IMR-90 (cell line): ENCODE data around the gene MGRN1. TPM values are rescaled to one million over a fixed set of nuclear protein-coding genes. Genes with fewer than 3 reads are reported as not detected.
A peak's percentile ranks its signal among the peaks of the same experiment; 100 is the strongest.

Experiments used
- ATAC-seq: fragments of 200-7000 bp; cut with Tn5 transposase; 2 replicates; pipeline ENCODE4 v1.9.1; 2020; ENCODE audit warnings: low read depth, mild to moderate bottlenecking, moderate library complexity
- BruUV-seq: library from RNA; stranded (reverse); fragments of 400-500 nt; replicated peaks from 2 replicates; lab custom pipeline; 2021; lab: Mats Ljungman, UMichigan
- CTCF ChIA-PET: fragments of 300-600 bp; formaldehyde crosslinking; extraction: SDS; loops from one replicate; lab custom pipeline; 2021; ENCODE audit warnings: antibody characterized with exemption; lab: Yijun Ruan, JAX
- POLR2A ChIA-PET: fragments of 300-600 bp; sonication (Branson Sonifier 250); formaldehyde crosslinking; loops from one replicate; lab custom pipeline; 2022; ENCODE audit warnings: antibody characterized with exemption; ENCODE audit not compliant: unreplicated experiment; lab: Charles Lee
- DNase-seq: peaks from one replicate; pipeline ENCODE4 v3.0.0; 2013
- H2AFZ ChIP-seq: replicated peaks from 2 replicates; pipeline ENCODE3; 2013; ENCODE audit warnings: low read length, mild to moderate bottlenecking; ENCODE audit not compliant: poor library complexity
- H2AK5ac ChIP-seq: 2 replicates; pipeline ENCODE4 v1.6.1; 2013; ENCODE audit warnings: low read depth, low read length, inconsistent platforms
- H2AK9ac ChIP-seq: replicated peaks from 2 replicates; pipeline ENCODE3; 2013; ENCODE audit warnings: mild to moderate bottlenecking, low read depth, low read length, moderate library complexity; ENCODE audit not compliant: poor library complexity
- H2BK120ac ChIP-seq: 2 replicates; pipeline ENCODE4 v1.6.1; 2013; ENCODE audit warnings: low read depth, low read length, inconsistent platforms
- H2BK15ac ChIP-seq: 3 replicates; pipeline ENCODE4 v1.6.1; 2013; ENCODE audit warnings: low read depth, low read length, inconsistent platforms
- H2BK20ac ChIP-seq: 2 replicates; pipeline ENCODE4 v1.6.1; 2013; ENCODE audit warnings: low read depth, mild to moderate bottlenecking, inconsistent platforms, low read length, moderate library complexity
- H2BK5ac ChIP-seq: 2 replicates; pipeline ENCODE4 v1.6.1; 2013; ENCODE audit warnings: mild to moderate bottlenecking, low read depth, low read length, inconsistent platforms; ENCODE audit not compliant: poor library complexity, severe bottlenecking
- H3K14ac ChIP-seq: replicated peaks from 2 replicates; pipeline ENCODE4 v1.6.1; 2013; ENCODE audit warnings: low read depth, low read length, inconsistent platforms
- H3K18ac ChIP-seq: 2 replicates; pipeline ENCODE4 v1.6.1; 2013; ENCODE audit warnings: low read depth, low read length, control low read depth
- H3K23ac ChIP-seq: 2 replicates; pipeline ENCODE4 v1.6.1; 2013; ENCODE audit warnings: low read depth, low read length, inconsistent platforms
- H3K27ac ChIP-seq: 2 replicates; pipeline ENCODE4 v1.5.1; 2013; ENCODE audit warnings: mild to moderate bottlenecking, control low read depth, low read length; ENCODE audit not compliant: insufficient read depth
- H3K27me3 ChIP-seq: 2 replicates; pipeline ENCODE4 v1.6.1; 2013; ENCODE audit warnings: low read length; ENCODE audit not compliant: control insufficient read depth, insufficient read depth
- H3K36me3 ChIP-seq: 2 replicates; pipeline ENCODE4 v1.6.1; 2013; ENCODE audit warnings: low read length, mixed read lengths; ENCODE audit not compliant: control insufficient read depth, insufficient read depth
- H3K4ac ChIP-seq: 2 replicates; pipeline ENCODE4 v1.6.1; 2013; ENCODE audit warnings: low read depth, low read length, inconsistent platforms
- H3K4me1 ChIP-seq: 2 replicates; pipeline ENCODE4 v1.6.1; 2013; ENCODE audit warnings: low read length, mixed read lengths; ENCODE audit not compliant: control insufficient read depth, insufficient read depth
- H3K4me2 ChIP-seq: 2 replicates; pipeline ENCODE4 v1.6.1; 2013; ENCODE audit warnings: low read depth, mild to moderate bottlenecking, control low read depth, low read length, moderate library complexity
- H3K4me3 ChIP-seq: 2 replicates; pipeline ENCODE4 v1.5.1; 2013; ENCODE audit warnings: low read depth, mild to moderate bottlenecking, control low read depth, low read length, moderate library complexity; ENCODE audit not compliant: insufficient read depth
- H3K56ac ChIP-seq: 2 replicates; pipeline ENCODE4 v1.6.1; 2013; ENCODE audit warnings: low read length, inconsistent platforms; ENCODE audit not compliant: insufficient read depth; ENCODE audit errors: extremely low read depth
- H3K79me1 ChIP-seq, 2 experiments: 2 replicates each; pipeline ENCODE4 v1.6.1; 2013; ENCODE audit warnings: low read length in 2 of 2, inconsistent platforms in 1 of 2, low read depth in 1 of 2
- H3K9ac ChIP-seq: 2 replicates; pipeline ENCODE4 v1.6.1; 2013; ENCODE audit warnings: low read depth, low read length, control low read depth
- H3K9me1 ChIP-seq: 2 replicates; pipeline ENCODE4 v1.6.1; 2013; ENCODE audit warnings: low read length, inconsistent platforms; ENCODE audit not compliant: insufficient read depth
- H3K9me3 ChIP-seq: 2 replicates; pipeline ENCODE4 v1.6.1; 2013; ENCODE audit warnings: low read length; ENCODE audit not compliant: control insufficient read depth, insufficient read depth
- H4K20me1 ChIP-seq: 2 replicates; pipeline ENCODE4 v1.6.1; 2013; ENCODE audit warnings: low read length, inconsistent platforms; ENCODE audit not compliant: insufficient read depth
- H4K5ac ChIP-seq: 2 replicates; pipeline ENCODE4 v1.6.1; 2013; ENCODE audit warnings: mild to moderate bottlenecking, low read depth, low read length, control low read depth
- H4K8ac ChIP-seq, 2 experiments: 2 replicates each; pipeline ENCODE4 v1.6.1; 2013; ENCODE audit warnings: low read depth in 2 of 2, low read length in 2 of 2, control low read depth in 1 of 2, inconsistent platforms in 1 of 2
- H4K91ac ChIP-seq: 2 replicates; pipeline ENCODE4 v1.6.1; 2013; ENCODE audit warnings: low read depth, low read length, inconsistent platforms; ENCODE audit not compliant: insufficient read depth
- BHLHE40 ChIP-seq: fragments of 150-350 bp; IDR thresholded peaks from 2 replicates; pipeline ENCODE4 v1.6.1; 2016; ENCODE audit warnings: mild to moderate bottlenecking, low read depth, low read length
- CEBPB ChIP-seq: IDR thresholded peaks from 2 replicates; pipeline ENCODE4 v1.6.1; 2012; ENCODE audit warnings: low read depth, low read length, improper control_type of control experiment
- CHD1 ChIP-seq: IDR thresholded peaks from 2 replicates; pipeline ENCODE4 v1.6.1; 2012; ENCODE audit warnings: low read depth, low read length, improper control_type of control experiment
- ELK1 ChIP-seq: fragments of 150-350 bp; IDR thresholded peaks from 2 replicates; pipeline ENCODE4 v1.6.1; 2016; ENCODE audit warnings: low read depth, mild to moderate bottlenecking, low read length, moderate library complexity, borderline replicate concordance
- FOS ChIP-seq: fragments of 150-350 bp; IDR thresholded peaks from 2 replicates; pipeline ENCODE4 v1.6.1; 2016; ENCODE audit warnings: low read depth, low read length
- MAFK ChIP-seq: IDR thresholded peaks from 2 replicates; pipeline ENCODE4 v1.6.1; 2012; ENCODE audit warnings: low read depth, low read length, improper control_type of control experiment
- MXI1 ChIP-seq: IDR thresholded peaks from 2 replicates; pipeline ENCODE4 v1.6.1; 2012; ENCODE audit warnings: low read depth, mild to moderate bottlenecking, low read length, moderate library complexity, borderline replicate concordance
- NFE2L2 ChIP-seq: fragments of 150-350 bp; IDR thresholded peaks from 2 replicates; pipeline ENCODE4 v1.6.1; 2016; ENCODE audit warnings: low read depth, mild to moderate bottlenecking, low read length
- POLR2A ChIP-seq: IDR thresholded peaks from 2 replicates; pipeline ENCODE4 v1.6.1; 2012; ENCODE audit warnings: mild to moderate bottlenecking, low read depth, low read length
- RAD21 ChIP-seq: IDR thresholded peaks from 2 replicates; pipeline ENCODE4 v1.6.1; 2012; ENCODE audit warnings: low read length, improper control_type of control experiment
- RCOR1 ChIP-seq: IDR thresholded peaks from 2 replicates; pipeline ENCODE4 v1.6.1; 2012; ENCODE audit warnings: mild to moderate bottlenecking, low read length, improper control_type of control experiment; ENCODE audit not compliant: insufficient replicate concordance
- RFX5 ChIP-seq: IDR thresholded peaks from 2 replicates; pipeline ENCODE4 v1.8.0; 2012; ENCODE audit warnings: low read depth, mild to moderate bottlenecking, low read length, moderate library complexity
- SMC3 ChIP-seq: fragments of 150-350 bp; IDR thresholded peaks from 2 replicates; pipeline ENCODE4 v1.6.1; 2016; ENCODE audit warnings: low read depth, mild to moderate bottlenecking, antibody characterized with exemption, low read length, moderate library complexity
- WGBS, 2 experiments: methylation state at CpG; one replicate each; pipeline versions ENCODE4 v1.1.5 to v1.1.7; 2013; ENCODE audit warnings: missing lambda C conversion rate in 2 of 2; ENCODE audit not compliant: insufficient read length in 1 of 2; ENCODE audit errors: extremely low coverage in 2 of 2; 5-methylcytosine and 5-hydroxymethylcytosine counted together
- dilution Hi-C: fragments of 300-500 bp; cut with HindIII; formaldehyde crosslinking; loops from one replicate; pipeline ENCODE4 v1.14.3; 2018; ENCODE audit warnings: low sequenced_read_pairs; ENCODE audit not compliant: unreplicated experiment
- in situ Hi-C: fragments of 300-500 bp; cut with MboI; formaldehyde crosslinking; loops from 3 replicates; pipeline ENCODE4 v1.14.3; 2019; ENCODE audit warnings: low sequenced_read_pairs, inconsistent platforms, mixed read lengths
- intact Hi-C: fragments of 100-400 bp; cut with micrococcal nuclease; formaldehyde crosslinking; loops from 2 replicates; pipeline ENCODE4 v1.10.0; 2022
- polyA plus RNA-seq, 3 experiments: library from polyadenylated mRNA; depleted of rRNA; stranded (reverse); fragments of >200 nt; gene quantifications; 2 replicates each; pipeline ENCODE4 v1.2.3, GENCODE V29; 2012; ENCODE audit warnings: low replicate concordance in 1 of 3
- total RNA-seq: library from RNA; depleted of rRNA; stranded (reverse); fragments of >200 nt; gene quantifications from 2 replicates; pipeline ENCODE4 v1.2.3, GENCODE V29; 2012
- TF ChIP-seq, protein P1 (sequence below): conservative IDR thresholded peaks from 2 replicates; pipeline ENCODE4 v1.5.1; 2012; ENCODE audit warnings: mild to moderate bottlenecking, low read depth, low read length, improper control_type of control experiment
- TF ChIP-seq, protein P2 (sequence below): fragments of 150-350 bp; IDR thresholded peaks from 2 replicates; pipeline ENCODE4 v1.6.1; 2017; ENCODE audit warnings: mild to moderate bottlenecking, antibody characterized with exemption, low read length, low read depth

MGRN1 gene
- total and polyA plus RNA-seq, 2 of the 4 experiments (the other 2 are of a cell fraction) = 11.7 to 32.7 TPM

DNA sequence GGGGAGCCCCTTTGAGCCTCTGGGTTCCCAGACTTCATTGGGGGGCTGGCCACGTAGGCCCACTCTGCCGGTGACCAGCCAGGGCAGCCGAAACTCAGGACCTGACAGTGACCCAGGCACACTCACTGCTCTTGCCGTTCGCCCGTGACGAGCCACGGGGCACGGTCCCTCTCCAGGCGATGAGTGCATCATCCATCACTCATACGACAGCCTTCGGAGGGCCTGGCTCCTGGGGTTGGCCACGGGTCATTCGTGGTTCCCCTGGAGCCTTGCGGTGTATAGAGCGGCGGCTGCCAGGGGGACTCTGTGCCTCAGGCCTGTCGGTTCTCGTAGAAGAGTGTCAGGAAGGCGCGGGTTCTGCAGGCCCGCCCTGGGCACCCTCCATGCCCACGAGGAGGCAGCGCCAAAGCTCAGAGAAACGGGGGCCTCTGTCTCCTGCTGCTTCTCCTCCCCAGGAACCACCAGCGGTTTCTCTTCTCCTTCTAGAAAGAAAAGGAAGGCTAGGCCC is 57.5 kb downstream of the MGRN1 start:
- H3K36me3 ChIP-seq = peaks cover 71% of the 10 kb centered on the region
- H3K18ac ChIP-seq = no peak overlapping the region
- no peak overlapping the region for H2BK15ac ChIP-seq
- H4K91ac ChIP-seq = no peak overlapping the region
- no peak overlapping the region for H2BK20ac ChIP-seq
- H3K4me3 ChIP-seq = no peak overlapping the region
- no peak overlapping the region for H2AFZ ChIP-seq
- intact Hi-C loops = no loop called here
- no peaks in the 10 kb centered on the region for H3K9me3 ChIP-seq
- 79% methylated on average over 9 of the region's 26 CpGs; no CpG with 5 or more reads in 1 of the 2 experiments for WGBS, 2 experiments
- H3K56ac ChIP-seq = no peak overlapping the region
- no peak overlapping the region for H3K14ac ChIP-seq
- dilution Hi-C loops = no loop called here
- no peaks in the 10 kb centered on the region; the same call in 1 of the 2 replicates for H4K20me1 ChIP-seq
- H3K27ac ChIP-seq = no peak overlapping the region
- no peak overlapping the region for H3K23ac ChIP-seq
- H3K4ac ChIP-seq = no peak overlapping the region
- H3K27me3 ChIP-seq = no peaks in the 10 kb centered on the region
- ChIA-PET POLR2A (no interaction called here), CTCF (interaction anchor here (0.5 to 1.6 kb wide), 3 partner anchors 12 to 54 kb away, joined by 3 to 4 read pairs (median 3); no protein-coding TSS in a partner anchor)
- ATAC-seq (no peak), DNase-seq (no peak)
- no TSS peak for BruUV-seq
- no peak overlapping the region for H3K9ac ChIP-seq
- no peak overlapping the region for H2BK5ac ChIP-seq
- peak overlapping the region; percentile 33 for H2AK9ac ChIP-seq
- H3K4me1 ChIP-seq = peaks cover 2% of the 10 kb centered on the region; the same call in 1 of the 2 replicates
- no peak overlapping the region for H3K4me2 ChIP-seq
- peaks cover 0 to 19% of the 10 kb centered on the region in 2 experiments; a peak in 1 of 4 replicates for H3K79me1 ChIP-seq
- no peak overlapping the region for H4K8ac ChIP-seq
- TF ChIP-seq, protein P1, sequence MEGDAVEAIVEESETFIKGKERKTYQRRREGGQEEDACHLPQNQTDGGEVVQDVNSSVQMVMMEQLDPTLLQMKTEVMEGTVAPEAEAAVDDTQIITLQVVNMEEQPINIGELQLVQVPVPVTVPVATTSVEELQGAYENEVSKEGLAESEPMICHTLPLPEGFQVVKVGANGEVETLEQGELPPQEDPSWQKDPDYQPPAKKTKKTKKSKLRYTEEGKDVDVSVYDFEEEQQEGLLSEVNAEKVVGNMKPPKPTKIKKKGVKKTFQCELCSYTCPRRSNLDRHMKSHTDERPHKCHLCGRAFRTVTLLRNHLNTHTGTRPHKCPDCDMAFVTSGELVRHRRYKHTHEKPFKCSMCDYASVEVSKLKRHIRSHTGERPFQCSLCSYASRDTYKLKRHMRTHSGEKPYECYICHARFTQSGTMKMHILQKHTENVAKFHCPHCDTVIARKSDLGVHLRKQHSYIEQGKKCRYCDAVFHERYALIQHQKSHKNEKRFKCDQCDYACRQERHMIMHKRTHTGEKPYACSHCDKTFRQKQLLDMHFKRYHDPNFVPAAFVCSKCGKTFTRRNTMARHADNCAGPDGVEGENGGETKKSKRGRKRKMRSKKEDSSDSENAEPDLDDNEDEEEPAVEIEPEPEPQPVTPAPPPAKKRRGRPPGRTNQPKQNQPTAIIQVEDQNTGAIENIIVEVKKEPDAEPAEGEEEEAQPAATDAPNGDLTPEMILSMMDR = no peak
- TF ChIP-seq RAD21 = no peak
- TF ChIP-seq RCOR1 = no peak
- TF ChIP-seq MXI1 = no peak
- TF ChIP-seq MAFK = no peak
- TF ChIP-seq CHD1 = no peak
- no peak for TF ChIP-seq NFE2L2
- TF ChIP-seq CEBPB = no peak
- TF ChIP-seq BHLHE40 = no peak
- TF ChIP-seq FOS = no peak
- TF ChIP-seq SMC3 = no peak
- TF ChIP-seq ELK1 = no peak
- TF ChIP-seq, protein P2, sequence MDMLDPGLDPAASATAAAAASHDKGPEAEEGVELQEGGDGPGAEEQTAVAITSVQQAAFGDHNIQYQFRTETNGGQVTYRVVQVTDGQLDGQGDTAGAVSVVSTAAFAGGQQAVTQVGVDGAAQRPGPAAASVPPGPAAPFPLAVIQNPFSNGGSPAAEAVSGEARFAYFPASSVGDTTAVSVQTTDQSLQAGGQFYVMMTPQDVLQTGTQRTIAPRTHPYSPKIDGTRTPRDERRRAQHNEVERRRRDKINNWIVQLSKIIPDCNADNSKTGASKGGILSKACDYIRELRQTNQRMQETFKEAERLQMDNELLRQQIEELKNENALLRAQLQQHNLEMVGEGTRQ = no peak
- no peak for TF ChIP-seq POLR2A
- TF ChIP-seq RFX5 = no peak
- in situ Hi-C loops = no loop called here
- H2BK120ac ChIP-seq = no peak overlapping the region
- no peak overlapping the region for H4K5ac ChIP-seq
- H3K9me1 ChIP-seq = no peaks in the 10 kb centered on the region
- H2AK5ac ChIP-seq = no peak overlapping the region; the same call in 1 of the 2 replicates
